Stimulated activated CD8-positive, alpha-beta memory T cell treated with anti-CD3 and anti-CD28 coated beads, Interleukin-4, amount 100 ng/mL, for 4 hours (primary cell): Measurements from ENCODE around the gene PCDHGA3.
"Not testable (repeated sequence)": the region's sequence is repeated elsewhere in the genome, so short reads cannot be mapped to it uniquely, and the experiment has no call there.

Experiments used
- DNase-seq, 2 donors: peaks; one replicate each; pipeline ENCODE4 v3.0.0-alpha.2; 2020; ENCODE audit warnings: low read depth in 2 of 2, low spot score in 1 of 2

Gene PCDHGA3

DNA sequence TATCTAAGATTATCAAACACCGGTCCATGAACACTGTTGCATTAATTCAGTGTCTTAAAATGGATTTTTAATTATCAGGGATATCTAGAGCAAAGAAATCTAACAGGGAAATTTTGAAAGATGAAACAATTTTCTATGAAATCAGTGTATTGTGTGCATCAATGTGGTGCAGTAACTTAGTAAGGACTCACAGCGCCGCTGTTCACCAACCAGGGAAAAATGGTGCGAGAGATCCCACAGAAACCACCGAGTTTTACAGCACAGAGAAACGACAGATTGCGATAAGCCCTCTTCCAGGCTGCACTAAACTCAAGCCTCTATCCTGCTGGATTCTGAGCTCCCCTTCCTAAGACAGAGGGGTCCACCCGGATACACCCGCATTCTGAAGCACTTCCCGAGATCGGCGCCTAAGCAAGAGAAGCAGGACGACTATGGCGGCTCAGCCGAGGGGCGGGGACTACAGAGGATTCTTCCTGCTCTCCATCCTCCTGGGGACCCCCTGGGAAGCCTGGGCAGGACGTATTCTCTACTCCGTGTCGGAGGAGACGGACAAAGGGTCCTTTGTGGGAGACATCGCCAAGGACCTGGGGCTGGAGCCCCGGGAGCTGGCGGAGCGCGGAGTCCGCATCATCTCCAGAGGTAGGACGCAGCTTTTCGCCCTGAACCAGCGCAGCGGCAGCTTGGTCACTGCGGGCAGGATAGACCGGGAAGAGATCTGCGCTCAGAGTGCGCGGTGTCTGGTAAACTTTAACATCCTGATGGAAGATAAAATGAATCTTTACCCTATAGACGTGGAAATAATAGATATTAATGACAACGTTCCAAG, 39.1 kb downstream of the PCDHGA3 start, which contains the start of gene PCDHGA7:
PCDHGA7 (plus strand) TSS at position 274 of the 826 bp plus-strand sequence; CDS start at position 432, 158 bp downstream.
- no peak for DNase-seq

DNA sequence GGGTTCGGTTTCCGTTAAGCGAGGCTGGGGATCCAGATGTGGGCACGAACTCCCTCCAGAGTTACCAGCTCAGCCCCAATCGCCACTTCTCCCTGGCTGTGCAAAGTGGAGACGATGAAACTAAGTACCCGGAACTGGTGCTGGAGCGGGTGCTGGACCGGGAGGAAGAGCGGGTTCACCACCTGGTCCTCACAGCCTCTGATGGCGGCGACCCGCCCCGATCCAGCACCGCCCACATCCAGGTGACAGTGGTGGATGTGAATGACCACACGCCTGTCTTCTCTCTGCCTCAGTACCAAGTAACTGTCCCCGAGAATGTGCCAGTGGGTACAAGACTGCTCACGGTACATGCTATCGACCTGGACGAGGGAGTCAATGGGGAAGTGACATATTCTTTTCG, 39.7 kb downstream of the PCDHGA3 start:
- no peak for DNase-seq

DNA sequence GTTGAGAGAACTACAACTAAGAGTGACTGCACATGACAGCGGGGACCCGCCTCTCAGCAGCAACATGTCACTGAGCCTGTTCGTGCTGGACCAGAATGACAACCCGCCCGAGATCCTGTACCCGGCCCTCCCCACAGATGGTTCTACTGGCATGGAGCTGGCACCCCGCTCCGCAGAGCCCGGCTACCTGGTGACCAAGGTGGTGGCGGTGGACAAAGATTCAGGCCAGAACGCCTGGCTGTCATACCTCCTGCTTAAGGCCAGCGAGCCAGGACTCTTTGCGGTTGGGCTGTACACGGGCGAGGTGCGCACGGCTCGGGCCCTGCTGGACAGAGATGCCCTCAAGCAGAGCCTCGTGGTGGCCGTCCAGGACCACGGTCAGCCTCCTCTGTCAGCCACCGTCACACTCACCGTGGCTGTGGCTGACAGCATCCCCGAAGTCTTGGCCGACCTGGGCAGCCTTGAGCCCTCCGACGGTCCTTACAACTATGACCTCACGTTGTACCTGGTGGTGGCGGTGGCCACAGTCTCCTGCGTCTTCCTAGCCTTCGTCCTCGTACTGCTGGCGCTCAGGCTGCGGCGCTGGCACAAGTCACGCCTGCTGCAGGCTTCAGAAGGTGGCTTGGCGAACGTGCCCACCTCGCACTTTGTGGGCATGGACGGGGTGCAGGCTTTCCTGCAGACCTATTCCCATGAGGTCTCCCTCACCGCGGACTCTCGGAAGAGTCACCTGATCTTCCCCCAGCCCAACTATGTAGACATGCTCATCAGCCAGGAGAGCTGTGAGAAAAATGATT, 41.0 kb downstream of the PCDHGA3 start:
- no peak for DNase-seq

DNA sequence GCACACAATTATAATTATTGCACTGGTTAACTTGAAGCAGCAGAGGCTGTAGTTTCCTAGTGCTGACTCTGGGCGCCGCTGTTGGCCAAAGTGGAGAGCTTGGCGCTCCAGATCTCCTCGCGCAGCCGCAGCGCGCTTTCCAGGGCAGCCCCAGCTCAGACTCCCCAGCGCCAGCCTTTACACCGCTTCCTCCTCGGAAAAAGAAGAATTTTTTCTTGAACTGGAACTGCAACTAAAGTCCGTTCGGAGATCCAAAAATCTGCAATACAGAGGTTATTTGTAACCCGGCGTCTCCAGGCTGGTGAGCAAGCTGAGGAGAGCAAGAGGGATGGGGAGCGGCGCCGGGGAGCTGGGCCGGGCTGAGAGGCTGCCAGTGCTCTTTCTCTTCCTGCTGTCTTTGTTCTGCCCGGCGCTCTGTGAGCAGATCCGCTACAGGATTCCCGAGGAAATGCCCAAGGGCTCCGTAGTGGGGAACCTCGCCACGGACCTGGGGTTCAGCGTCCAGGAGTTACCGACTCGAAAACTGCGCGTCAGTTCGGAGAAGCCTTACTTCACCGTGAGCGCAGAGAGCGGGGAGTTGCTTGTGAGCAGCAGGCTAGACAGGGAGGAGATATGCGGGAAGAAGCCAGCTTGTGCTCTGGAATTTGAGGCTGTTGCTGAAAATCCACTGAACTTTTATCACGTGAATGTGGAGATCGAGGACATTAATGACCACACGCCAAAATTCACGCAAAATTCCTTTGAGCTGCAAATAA, 44.1 kb downstream of the PCDHGA3 start, which contains the start of gene PCDHGB4:
PCDHGB4 (plus strand) TSS at position 142 of the 755 bp plus-strand sequence; CDS start at position 329, 187 bp downstream.
- not testable (repeated sequence) for DNase-seq

DNA sequence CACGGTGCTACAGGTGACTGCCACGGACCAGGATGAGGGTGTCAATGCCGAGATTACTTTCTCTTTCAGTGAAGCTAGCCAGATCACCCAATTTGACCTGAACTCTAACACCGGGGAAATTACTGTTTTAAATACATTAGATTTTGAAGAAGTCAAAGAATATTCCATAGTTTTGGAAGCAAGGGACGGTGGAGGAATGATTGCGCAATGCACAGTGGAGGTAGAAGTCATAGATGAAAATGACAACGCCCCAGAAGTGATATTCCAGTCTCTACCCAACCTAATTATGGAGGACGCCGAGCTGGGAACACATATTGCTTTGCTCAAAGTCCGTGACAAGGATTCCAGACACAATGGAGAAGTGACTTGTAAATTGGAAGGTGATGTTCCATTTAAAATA, 45.0 kb downstream of the PCDHGA3 start:
- DNase-seq = no peak

DNA sequence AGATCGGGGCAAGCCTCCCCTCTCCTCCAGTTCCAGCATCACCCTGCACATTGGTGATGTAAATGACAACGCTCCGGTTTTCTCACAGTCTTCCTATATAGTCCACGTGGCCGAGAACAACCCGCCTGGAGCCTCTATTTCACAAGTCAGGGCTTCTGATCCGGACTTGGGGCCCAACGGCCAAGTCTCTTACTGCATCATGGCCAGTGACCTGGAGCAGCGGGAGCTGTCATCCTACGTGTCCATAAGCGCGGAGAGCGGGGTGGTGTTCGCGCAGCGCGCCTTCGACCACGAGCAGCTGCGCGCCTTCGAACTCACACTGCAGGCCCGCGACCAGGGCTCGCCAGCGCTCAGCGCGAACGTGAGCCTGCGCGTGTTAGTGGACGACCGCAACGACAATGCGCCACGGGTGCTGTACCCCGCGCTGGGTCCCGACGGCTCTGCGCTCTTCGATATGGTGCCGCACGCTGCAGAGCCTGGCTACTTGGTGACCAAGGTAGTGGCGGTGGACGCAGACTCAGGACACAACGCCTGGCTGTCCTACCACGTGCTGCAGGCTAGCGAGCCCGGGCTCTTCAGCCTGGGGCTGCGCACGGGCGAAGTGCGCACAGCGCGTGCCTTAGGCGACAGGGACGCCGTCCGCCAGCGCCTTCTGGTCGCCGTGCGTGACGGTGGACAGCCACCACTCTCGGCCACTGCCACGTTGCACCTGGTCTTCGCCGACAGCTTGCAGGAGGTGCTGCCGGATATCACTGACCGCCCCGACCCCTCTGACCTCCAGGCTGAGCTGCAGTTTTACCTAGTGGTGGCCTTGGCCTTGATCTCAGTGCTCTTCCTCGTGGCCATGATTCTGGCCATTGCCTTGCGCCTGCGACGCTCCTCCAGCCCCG, 45.8 kb downstream of the PCDHGA3 start:
- DNase-seq = no peak

DNA sequence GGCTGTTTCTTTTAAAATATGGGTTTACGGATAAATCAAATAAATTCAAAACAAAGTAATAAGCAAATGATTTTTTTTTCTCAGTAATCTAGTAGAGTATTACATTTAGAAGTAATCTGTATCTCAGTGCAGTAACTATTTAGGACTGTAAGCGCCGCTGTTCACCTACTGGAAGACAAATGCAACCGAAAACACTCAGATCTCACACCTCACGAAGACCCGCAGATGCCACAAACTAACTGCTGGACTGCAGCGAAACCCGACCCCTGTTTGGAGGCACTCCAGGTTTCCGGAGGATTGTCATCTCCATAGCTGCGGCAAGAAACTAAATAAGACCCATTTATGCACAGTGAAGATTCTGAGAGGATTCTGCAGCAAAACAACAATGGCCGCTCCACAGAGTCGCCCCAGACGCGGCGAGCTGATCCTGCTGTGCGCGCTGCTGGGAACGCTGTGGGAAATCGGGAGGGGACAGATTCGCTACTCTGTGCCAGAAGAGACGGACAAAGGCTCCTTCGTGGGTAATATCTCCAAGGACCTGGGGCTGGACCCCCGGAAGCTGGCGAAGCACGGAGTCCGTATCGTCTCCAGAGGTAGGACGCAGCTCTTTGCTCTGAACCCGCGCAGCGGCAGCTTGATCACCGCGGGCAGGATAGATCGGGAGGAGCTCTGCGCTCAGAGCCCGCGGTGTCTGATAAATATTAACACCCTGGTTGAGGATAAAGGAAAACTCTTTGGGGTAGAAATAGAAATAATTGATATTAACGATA, 49.0 kb downstream of the PCDHGA3 start, which contains the start of gene PCDHGA8:
PCDHGA8 (plus strand) TSS at position 205 of the 770 bp plus-strand sequence; CDS start at position 386, 181 bp downstream.
- DNase-seq = no peak

DNA sequence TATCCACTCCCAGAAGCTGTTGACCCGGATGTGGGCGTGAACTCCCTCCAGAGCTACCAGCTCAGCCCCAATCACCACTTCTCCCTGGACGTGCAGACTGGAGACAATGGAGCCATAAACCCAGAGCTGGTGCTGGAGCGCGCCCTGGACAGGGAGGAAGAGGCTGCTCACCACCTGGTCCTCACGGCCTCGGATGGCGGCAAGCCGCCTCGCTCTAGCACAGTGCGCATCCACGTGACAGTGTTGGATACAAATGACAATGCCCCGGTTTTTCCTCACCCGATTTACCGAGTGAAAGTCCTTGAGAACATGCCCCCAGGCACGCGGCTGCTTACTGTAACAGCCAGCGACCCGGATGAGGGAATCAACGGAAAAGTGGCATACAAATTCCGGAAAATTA, 49.6 kb downstream of the PCDHGA3 start:
- DNase-seq = no peak

DNA sequence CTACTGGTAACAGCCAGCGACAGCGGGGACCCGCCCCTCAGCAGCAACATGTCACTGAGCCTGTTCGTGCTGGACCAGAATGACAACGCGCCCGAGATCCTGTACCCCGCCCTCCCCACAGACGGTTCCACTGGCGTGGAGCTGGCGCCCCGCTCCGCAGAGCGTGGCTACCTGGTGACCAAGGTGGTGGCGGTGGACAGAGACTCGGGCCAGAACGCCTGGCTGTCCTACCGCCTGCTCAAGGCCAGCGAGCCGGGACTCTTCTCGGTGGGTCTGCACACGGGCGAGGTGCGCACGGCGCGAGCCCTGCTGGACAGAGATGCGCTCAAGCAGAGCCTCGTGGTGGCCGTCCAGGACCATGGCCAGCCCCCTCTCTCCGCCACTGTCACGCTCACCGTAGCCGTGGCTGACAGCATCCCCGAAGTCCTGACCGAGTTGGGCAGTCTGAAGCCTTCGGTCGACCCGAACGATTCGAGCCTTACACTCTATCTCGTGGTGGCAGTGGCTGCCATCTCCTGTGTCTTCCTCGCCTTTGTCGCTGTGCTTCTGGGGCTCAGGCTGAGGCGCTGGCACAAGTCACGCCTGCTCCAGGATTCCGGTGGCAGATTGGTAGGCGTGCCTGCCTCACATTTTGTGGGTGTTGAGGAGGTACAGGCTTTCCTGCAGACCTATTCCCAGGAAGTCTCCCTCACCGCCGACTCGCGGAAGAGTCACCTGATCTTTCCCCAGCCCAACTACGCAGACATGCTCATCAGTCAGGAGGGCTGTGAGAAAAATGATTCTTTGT, 51.0 kb downstream of the PCDHGA3 start:
- DNase-seq = not testable (repeated sequence)
